Spleen (tissue), 7 donors: ENCODE results near the gene DYNC1LI2.

ENCODE experiments used
- POLR2A ChIP-seq, 3 donors: fragments of 450-650 bp; IDR thresholded peaks; one replicate each; pipeline ENCODE4 v1.5.1; 2017; ENCODE audit warnings: antibody characterized with exemption in 3 of 3, mild to moderate bottlenecking in 1 of 3
- POLR2AphosphoS5 ChIP-seq, 3 donors: sonication (generic); formaldehyde crosslinking; IDR thresholded peaks; one replicate each; pipeline ENCODE4 v1.5.1; 2017; ENCODE audit warnings: antibody characterized with exemption in 3 of 3
- TF ChIP-seq, protein P1 (sequence below), 11 experiments: fragments of 200-600 bp in 7 of 11; fragments of 450-650 bp in 4 of 11; sonication (generic) in 4 of 11; IDR thresholded peaks in 8 of 11; conservative IDR thresholded peaks in 3 of 11; 1 replicate in 7 of 11; 2 replicates in 4 of 11; pipeline versions ENCODE4 v1.4.0 to v1.8.0; 2016 to 2021; ENCODE audit warnings: antibody characterized with exemption in 11 of 11, inconsistent platforms in 4 of 11, mild to moderate bottlenecking in 1 of 11
- donor health status: DM: no; HTN: no; CAD: no; lungs with moderate emphysema.
- donor health status: DM: no; HTN: no; CAD: no.
- donor health status: DM: no; HTN: no; CAD: no.

DNA sequence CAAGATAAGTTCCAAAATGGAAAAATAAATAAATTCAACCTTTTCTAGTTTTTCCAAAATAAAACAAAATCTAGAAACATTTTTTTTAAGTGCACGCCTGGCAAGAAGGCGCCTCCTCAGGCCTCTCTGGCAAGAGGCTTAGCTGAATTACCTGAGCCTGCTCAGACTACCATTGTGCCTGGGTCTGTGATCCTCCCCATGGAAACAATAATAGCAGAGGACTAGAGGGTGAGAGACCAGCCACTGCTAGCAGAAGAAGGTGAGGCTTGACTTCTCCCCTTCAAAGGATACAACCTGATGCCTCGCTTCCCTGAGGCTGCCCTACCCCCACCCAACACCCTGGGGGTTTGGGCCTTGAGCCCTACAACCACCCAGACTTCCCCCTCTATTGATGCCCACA lies 35.1 kb upstream of the DYNC1LI2 start:
- TF ChIP-seq POLR2A (IDR thresholded peaks at IDR 0.05) = no peak
- TF ChIP-seq, protein P1, sequence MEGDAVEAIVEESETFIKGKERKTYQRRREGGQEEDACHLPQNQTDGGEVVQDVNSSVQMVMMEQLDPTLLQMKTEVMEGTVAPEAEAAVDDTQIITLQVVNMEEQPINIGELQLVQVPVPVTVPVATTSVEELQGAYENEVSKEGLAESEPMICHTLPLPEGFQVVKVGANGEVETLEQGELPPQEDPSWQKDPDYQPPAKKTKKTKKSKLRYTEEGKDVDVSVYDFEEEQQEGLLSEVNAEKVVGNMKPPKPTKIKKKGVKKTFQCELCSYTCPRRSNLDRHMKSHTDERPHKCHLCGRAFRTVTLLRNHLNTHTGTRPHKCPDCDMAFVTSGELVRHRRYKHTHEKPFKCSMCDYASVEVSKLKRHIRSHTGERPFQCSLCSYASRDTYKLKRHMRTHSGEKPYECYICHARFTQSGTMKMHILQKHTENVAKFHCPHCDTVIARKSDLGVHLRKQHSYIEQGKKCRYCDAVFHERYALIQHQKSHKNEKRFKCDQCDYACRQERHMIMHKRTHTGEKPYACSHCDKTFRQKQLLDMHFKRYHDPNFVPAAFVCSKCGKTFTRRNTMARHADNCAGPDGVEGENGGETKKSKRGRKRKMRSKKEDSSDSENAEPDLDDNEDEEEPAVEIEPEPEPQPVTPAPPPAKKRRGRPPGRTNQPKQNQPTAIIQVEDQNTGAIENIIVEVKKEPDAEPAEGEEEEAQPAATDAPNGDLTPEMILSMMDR (IDR thresholded peaks at IDR 0.05 in 8 of 11, conservative IDR thresholded peaks at IDR 0.05 in 3 of 11) = no peak
- TF ChIP-seq POLR2AphosphoS5 (IDR thresholded peaks at IDR 0.05) = no peak
